Right lung (tissue), 5 donors: Measurements from ENCODE around the gene SLC6A19. TPM values are rescaled to one million over a fixed set of nuclear protein-coding genes. Genes with fewer than 3 reads are reported as not detected.

Experiments
- DNase-seq, 2 donors: peaks; one replicate each; pipeline ENCODE4 v3.0.0-alpha.2; 2013
- polyA plus RNA-seq, 5 donors: library from polyadenylated mRNA; unstranded; fragments of 120-200 nt; gene quantifications; one replicate each; pipeline versions ENCODE4 v1.2.1 to v1.2.3, GENCODE V29; 2013; ENCODE audit warnings: inconsistent platforms in 1 of 5, low replicate concordance in 1 of 5; ENCODE audit not compliant: insufficient read length in 5 of 5, insufficient read depth in 1 of 5

The SLC6A19 gene
- polyA plus RNA-seq, 5 donors, result 0.13 to 0.15 TPM; not detected in 3

GRCh38 chr5:1165864-1166263 is 35.5 kb upstream of the SLC6A19 start:
- no peak for DNase-seq

GRCh38 chr5:1166370-1166769 is 35.0 kb upstream of the SLC6A19 start:
- DNase-seq, result no peak

GRCh38 chr5:1167361-1167727 is 34.1 kb upstream of the SLC6A19 start:
- no peak for DNase-seq

- peak; percentile 71 to 77 for DNase-seq
Observed at GRCh38 chr5:1167728-1168709, 33.4 kb upstream of the SLC6A19 start.

- DNase-seq, result no peak
Observed at GRCh38 chr5:1168796-1169195, 32.6 kb upstream of the SLC6A19 start.

GRCh38 chr5:1169211-1170115 is 31.9 kb upstream of the SLC6A19 start:
- DNase-seq, result no peak

- no peak for DNase-seq
Observed at GRCh38 chr5:1171340-1171941, 30.0 kb upstream of the SLC6A19 start.

- DNase-seq, result no peak
Observed at GRCh38 chr5:1172007-1172581, 29.3 kb upstream of the SLC6A19 start.

GRCh38 chr5:1172670-1173404 is 28.6 kb upstream of the SLC6A19 start:
- DNase-seq, result no peak

GRCh38 chr5:1173485-1174070 is 27.8 kb upstream of the SLC6A19 start:
- no peak for DNase-seq

- no peak for DNase-seq
Observed at GRCh38 chr5:1174122-1174936, 27.1 kb upstream of the SLC6A19 start.

GRCh38 chr5:1175015-1175414 is 26.4 kb upstream of the SLC6A19 start:
- no peak for DNase-seq

GRCh38 chr5:1175801-1176472 is 25.5 kb upstream of the SLC6A19 start:
- DNase-seq, result no peak

- no peak for DNase-seq
Observed at GRCh38 chr5:1176473-1177391, 24.7 kb upstream of the SLC6A19 start.

- no peak for DNase-seq
Observed at GRCh38 chr5:1177826-1178528, 23.4 kb upstream of the SLC6A19 start.

- no peak for DNase-seq
Observed at GRCh38 chr5:1178529-1179382, 22.6 kb upstream of the SLC6A19 start.
